ENCODE results near the gene CIZ1.

- TF ChIP-seq POLR2AphosphoS5 (IDR thresholded peaks at IDR 0.05) = no peak
- no peak for TF ChIP-seq CTCF (IDR thresholded peaks at IDR 0.05)
Measured at GRCh38 chr9:128226412-128226801, 35.0 kb upstream of the CIZ1 start.

All from suprapubic skin (tissue), 3 donors.